ENCODE data around the gene SEC14L2.

- TF ChIP-seq CTCF (conservative IDR thresholded peaks at IDR 0.05; ENCODE audit: low read depth, low read length) = no peak
- no peak for TF ChIP-seq EZH2 (IDR thresholded peaks at IDR 0.05; ENCODE audit: borderline replicate concordance, low read depth, low read length, poor library complexity, severe bottlenecking)
Measured at GRCh38 chr22:30354644-30355043, 42.2 kb upstream of the SEC14L2 start.
